HG03342 (cell line): ENCODE data around the gene CYFIP1.

Experiments used
- ATAC-seq: cut with Tn5 transposase; IDR thresholded peaks from one replicate; pipeline ENCODE4 v1.9.1; 2021; ENCODE audit warnings: mild to moderate bottlenecking, moderate library complexity; ENCODE audit not compliant: unreplicated experiment

The CYFIP1 gene

DNA sequence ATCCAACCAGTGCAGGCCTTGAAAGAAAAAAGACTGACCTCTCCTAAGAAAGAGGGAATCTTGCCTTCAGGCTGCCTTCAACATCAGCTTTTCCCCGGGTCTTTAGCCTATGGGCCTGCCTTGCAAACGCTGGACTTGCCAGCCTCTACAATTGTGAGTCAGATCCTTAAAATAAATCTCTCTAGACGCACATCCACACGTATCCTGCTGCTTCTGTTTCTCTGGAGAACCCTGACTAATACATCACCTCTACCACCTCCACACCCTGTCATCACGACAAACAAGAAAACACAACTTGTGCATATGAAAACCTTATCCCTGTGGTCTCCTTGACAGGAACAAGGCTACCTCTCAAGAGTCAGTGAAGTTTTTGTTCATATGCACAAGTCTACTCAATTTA lies 11.8 kb downstream of the CYFIP1 start:
- no peak for ATAC-seq

DNA sequence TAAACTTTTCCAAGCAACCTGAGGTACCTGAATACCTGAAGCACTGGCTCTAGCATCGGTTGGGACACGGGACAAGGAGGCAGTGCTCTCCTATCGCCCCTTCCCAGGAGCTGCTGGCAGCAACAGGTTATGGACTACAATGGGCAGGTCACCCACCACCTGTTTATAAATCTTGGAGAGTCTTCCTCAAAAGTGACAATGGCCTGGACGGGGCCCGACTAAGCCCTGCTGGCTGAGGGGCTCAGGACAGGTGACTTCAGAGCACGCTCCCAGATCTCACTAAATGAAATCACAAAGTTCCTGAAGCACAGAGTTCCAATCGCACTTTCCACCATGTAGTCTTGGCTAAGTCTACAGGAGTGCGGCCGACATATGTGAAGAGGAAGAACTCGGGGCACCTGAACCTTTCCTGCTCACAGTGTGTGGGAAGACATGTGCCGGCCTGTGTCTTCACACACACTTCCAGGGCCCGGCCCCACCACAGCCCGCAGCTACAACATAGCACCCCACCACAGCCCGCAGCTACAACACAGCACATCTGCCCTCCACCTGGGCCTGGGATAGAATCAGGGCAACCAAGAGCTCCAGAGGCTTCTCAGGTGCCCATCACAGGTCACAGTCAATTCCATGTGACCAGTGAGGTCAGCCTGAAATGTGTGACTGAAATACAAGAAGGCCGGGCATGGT lies 12.9 kb downstream of the CYFIP1 start:
- no peak for ATAC-seq

- no peak for ATAC-seq
These were observed 13.7 kb downstream of the CYFIP1 start for GRCh38 chr15:22966321-22967083.

- ATAC-seq: no peak
These were observed 16.5 kb downstream of the CYFIP1 start for GRCh38 chr15:22963641-22964040.

DNA sequence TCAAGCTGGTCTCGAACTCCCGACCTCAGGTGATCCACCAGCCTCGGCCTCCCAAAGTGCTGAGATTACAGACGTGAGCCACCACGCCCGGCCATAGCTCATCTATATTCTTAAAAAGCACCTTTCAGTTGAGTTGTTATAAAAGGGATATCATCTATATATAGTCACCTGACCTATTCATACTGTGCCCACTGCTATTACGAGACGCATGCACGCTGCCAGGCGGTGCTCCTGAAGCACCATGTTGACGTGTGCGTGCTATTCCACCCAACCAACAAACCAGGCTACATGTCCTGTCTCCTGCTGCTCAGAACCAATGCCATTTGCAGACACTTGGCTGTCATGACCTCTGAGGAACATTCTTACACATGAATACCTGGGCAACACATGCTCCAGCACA lies 17.6 kb downstream of the CYFIP1 start:
- ATAC-seq: no peak

- no peak for ATAC-seq
These were observed 18.4 kb downstream of the CYFIP1 start for GRCh38 chr15:22961762-22962161.

- no peak for ATAC-seq
These were observed 19.6 kb downstream of the CYFIP1 start for GRCh38 chr15:22960556-22960955.

DNA sequence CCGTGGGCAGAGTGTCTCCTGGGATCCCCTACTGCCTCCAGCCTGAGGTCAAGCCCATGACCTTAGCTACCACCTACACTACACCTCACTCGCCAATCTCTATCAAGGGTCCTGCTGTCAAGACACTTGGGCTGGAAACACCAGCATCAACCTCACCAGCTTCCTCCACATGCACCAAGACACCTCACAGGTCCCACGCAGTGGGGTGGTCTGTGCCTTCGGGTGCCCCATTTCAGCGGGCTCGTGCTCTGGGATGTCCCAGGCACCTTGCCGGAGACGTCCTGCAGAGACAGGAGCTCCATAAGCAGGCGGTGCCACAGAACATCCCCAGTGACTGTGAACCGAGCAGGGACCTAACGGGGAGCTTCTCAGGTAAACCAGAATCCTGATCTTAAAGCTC lies 20.0 kb downstream of the CYFIP1 start:
- no peak for ATAC-seq

DNA sequence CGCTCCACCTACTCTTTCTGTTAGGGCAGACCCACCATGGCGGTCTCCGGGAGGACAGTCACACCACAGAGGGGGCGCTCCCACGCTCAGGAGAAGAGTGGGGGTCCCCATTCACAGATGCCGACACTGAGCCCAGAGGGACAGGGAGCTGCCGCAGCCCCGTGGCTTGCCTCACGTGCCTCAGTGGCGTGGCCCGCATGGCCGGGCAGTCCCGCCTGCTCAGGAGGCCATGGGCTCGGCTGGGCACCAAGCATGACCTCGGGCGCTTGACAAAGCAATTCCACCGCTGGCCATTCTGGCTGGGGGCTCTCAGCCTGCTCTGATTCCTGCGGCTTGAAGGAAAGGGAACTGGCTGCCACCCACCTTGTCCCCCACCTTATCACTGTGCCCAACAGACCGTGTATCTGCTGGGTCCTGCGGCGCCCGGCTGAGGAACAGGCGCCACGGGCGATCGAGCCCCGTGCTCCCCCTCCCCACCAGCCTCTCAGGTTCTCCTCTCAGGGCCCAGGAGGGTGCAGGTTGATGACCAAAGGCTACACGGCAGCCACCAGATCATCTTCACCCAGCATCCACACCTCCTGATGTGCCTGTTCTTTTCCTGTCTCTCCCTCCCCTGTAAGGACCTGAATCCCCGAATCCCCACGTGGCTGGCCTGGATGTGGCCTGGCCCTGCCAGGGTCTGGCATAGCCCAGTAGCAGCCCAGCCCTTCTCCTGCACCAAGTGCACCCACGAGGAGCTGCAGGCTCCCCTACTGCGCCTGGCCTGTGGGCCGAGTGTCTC lies 20.7 kb downstream of the CYFIP1 start:
- ATAC-seq: no peak

DNA sequence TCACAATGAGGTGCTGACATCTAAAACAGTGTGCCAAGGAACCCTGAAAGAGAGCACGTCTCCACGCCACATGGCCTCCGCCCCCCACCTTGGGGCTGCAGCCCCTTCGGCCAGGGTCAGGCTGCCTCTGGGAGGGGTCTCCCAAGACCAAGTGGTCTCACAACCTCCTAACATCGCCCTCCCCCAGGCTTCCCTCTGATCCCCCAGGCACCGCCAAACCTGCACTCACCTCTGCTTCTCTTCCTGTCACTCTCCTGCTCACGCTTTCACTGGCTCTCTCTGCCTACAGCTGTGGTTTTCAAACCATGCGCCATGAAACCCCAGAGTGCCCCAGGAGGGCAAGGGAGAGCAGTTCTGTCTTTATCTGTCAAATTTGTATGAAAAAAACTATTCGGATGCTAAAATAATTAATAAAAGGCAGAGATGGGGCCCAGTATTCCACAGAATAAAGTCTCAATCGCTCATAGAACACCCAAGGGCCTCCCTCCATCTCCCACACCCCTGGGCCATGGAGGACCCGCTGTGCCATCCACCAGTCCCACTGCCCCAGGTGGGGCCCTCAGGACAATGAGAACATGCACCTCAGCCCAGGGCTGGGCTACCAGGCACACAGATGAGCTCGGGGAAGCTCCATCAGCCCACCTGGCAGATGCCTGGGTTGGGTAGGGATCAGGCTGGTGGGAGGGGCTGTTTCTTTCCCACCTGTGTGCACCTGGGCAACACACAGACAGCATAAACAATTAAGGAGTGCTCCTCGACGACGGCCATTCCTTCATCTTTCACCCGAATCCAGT lies 21.5 kb downstream of the CYFIP1 start:
- no peak for ATAC-seq

- no peak for ATAC-seq
These were observed 23.2 kb downstream of the CYFIP1 start for GRCh38 chr15:22956978-22957260.

- ATAC-seq: no peak
These were observed 23.8 kb downstream of the CYFIP1 start for GRCh38 chr15:22956257-22956977.

GRCh38 chr15:22955544-22956119 lies 24.5 kb downstream of the CYFIP1 start:
- ATAC-seq: no peak

DNA sequence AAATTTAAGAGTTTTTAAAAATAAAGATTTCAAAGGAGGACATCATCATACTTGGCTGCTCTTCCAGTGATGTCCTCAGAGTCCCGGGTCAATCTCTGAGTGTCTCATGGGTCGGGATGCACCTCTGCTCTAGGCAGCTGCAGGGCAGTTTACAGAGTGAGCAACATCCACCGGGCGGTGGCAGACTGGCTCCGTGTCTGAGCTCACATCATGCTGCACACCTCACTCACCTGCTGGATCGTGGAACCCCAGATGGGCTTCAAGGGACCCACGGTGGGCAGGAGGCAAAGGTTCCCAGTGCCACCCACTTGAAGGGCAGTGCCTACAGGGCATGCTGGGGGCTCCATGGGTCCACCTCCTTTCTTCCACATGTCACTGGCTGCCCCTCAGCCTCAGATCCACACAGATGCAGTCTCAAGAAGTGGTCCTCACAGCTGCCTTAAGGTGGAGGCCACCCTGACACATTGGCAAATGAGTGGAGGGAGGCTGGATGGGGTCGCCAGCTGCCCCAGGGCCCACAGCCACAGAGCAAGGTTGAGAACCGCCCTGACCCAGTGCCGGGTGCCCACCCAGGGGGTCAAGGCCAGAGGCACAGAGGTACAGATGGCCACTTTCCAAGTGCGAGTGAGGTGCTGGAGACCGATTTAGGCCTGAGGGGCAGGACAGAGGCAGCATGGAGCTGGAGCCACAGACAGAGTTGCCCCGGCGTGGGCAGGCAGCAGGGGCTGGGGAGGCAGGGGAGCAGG lies 25.2 kb downstream of the CYFIP1 start:
- no peak for ATAC-seq

GRCh38 chr15:22954326-22954725 lies 25.8 kb downstream of the CYFIP1 start:
- no peak for ATAC-seq

- no peak for ATAC-seq
These were observed 27.2 kb downstream of the CYFIP1 start for GRCh38 chr15:22952796-22953579.

- ATAC-seq: no peak
These were observed 28.5 kb downstream of the CYFIP1 start for GRCh38 chr15:22951381-22952280.

DNA sequence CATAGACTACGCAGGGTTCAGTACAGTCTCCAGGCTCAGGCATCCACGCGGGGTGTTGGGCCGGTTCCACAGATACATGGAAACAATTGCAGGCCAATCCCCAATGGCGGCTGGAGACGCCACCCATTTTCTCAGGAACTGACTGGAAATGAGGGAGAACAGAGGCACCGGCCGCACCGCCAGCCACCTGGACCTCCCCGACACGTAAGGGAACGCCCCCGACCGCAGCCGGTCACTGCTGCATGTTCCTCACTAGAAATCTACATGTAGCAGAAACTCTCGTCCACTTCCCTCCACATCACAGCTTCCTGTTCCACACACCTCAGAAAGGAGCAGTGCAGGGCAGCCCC lies 29.2 kb downstream of the CYFIP1 start:
- ATAC-seq: no peak
